ENCODE results near the gene SLC6A14.

Gene SLC6A14

GRCh38 chrX:116436358-116436816, at the start of gene SLC6A14:
Gene SLC6A14, plus strand, starts transcription at chrX:116436606. Its CDS starts 104 bp downstream, at chrX:116436710.
- TF ChIP-seq CTCF (conservative IDR thresholded peaks at IDR 0.05; ENCODE audit: control insufficient read depth, insufficient read depth, low read depth, low read length), result no peak
- H3K4me3 ChIP-seq (ENCODE audit: control insufficient read depth, low read depth, low read length), result no peak within 1 kb of the TSS
- DNase-seq (ENCODE audit: low read depth), result no peak

GRCh38 chrX:116395752-116396151, 40.7 kb upstream of the SLC6A14 start:
- no peak for DNase-seq (ENCODE audit: low read depth)
- TF ChIP-seq CTCF (conservative IDR thresholded peaks at IDR 0.05; ENCODE audit: control insufficient read depth, insufficient read depth, low read depth, low read length), result no peak
- no peak overlapping the region for H3K4me3 ChIP-seq (ENCODE audit: control insufficient read depth, low read depth, low read length)

GRCh38 chrX:116399681-116400080, 36.7 kb upstream of the SLC6A14 start:
- DNase-seq (ENCODE audit: low read depth), result no peak
- no peak for TF ChIP-seq CTCF (conservative IDR thresholded peaks at IDR 0.05; ENCODE audit: control insufficient read depth, insufficient read depth, low read depth, low read length)
- no peak overlapping the region for H3K4me3 ChIP-seq (ENCODE audit: control insufficient read depth, low read depth, low read length)

- no peak for TF ChIP-seq CTCF (conservative IDR thresholded peaks at IDR 0.05; ENCODE audit: control insufficient read depth, insufficient read depth, low read depth, low read length)
- no peak overlapping the region for H3K4me3 ChIP-seq (ENCODE audit: control insufficient read depth, low read depth, low read length)
- DNase-seq (ENCODE audit: low read depth), result no peak
These were observed 27.2 kb upstream of the SLC6A14 start for GRCh38 chrX:116409219-116409618.

GRCh38 chrX:116413273-116413672, 23.1 kb upstream of the SLC6A14 start:
- no peak for TF ChIP-seq CTCF (conservative IDR thresholded peaks at IDR 0.05; ENCODE audit: control insufficient read depth, insufficient read depth, low read depth, low read length)
- DNase-seq (ENCODE audit: low read depth), result no peak
- no peak overlapping the region for H3K4me3 ChIP-seq (ENCODE audit: control insufficient read depth, low read depth, low read length)

GRCh38 chrX:116417214-116417613, 19.2 kb upstream of the SLC6A14 start:
- no peak for DNase-seq (ENCODE audit: low read depth)
- H3K4me3 ChIP-seq (ENCODE audit: control insufficient read depth, low read depth, low read length), result no peak overlapping the region
- TF ChIP-seq CTCF (conservative IDR thresholded peaks at IDR 0.05; ENCODE audit: control insufficient read depth, insufficient read depth, low read depth, low read length), result no peak

- no peak for TF ChIP-seq CTCF (conservative IDR thresholded peaks at IDR 0.05; ENCODE audit: control insufficient read depth, insufficient read depth, low read depth, low read length)
- no peak for DNase-seq (ENCODE audit: low read depth)
- H3K4me3 ChIP-seq (ENCODE audit: control insufficient read depth, low read depth, low read length), result no peak overlapping the region
These were observed 18.4 kb upstream of the SLC6A14 start for GRCh38 chrX:116417968-116418367.

Data from fibroblast of mammary gland (primary cell).